Stimulated activated naive CD8-positive, alpha-beta T cell treated with anti-CD3 and anti-CD28 coated beads, Interleukin-15, amount 100 ng/mL, for 72 hours (primary cell): Measurements from ENCODE around the gene TBC1D1.

Experiments
- ATAC-seq: fragments of 150-1000 bp; cut with Tn5 transposase; 2 replicates; pipeline ENCODE4 v1.10.0; 2021; ENCODE audit warnings: mild to moderate bottlenecking, moderate library complexity
- DNase-seq, 2 donors: peaks; one replicate each; pipeline ENCODE4 v3.0.0; 2021 to 2022
- H3K27ac Mint-ChIP-seq, 2 donors: one replicate each; pipeline ENCODE4 v1.8.0; 2022; ENCODE audit warnings: mild to moderate bottlenecking in 2 of 2, mixed read lengths in 2 of 2, moderate library complexity in 2 of 2
- H3K27me3 Mint-ChIP-seq: one replicate; pipeline ENCODE4 v1.8.0; 2022; ENCODE audit warnings: mixed read lengths
- H3K4me1 Mint-ChIP-seq: one replicate; pipeline ENCODE4 v1.8.0; 2022; ENCODE audit warnings: mild to moderate bottlenecking, mixed read lengths
- H3K4me3 Mint-ChIP-seq, 2 donors: one replicate each; pipeline ENCODE4 v1.8.0; 2022; ENCODE audit warnings: mild to moderate bottlenecking in 2 of 2, mixed read lengths in 2 of 2, moderate library complexity in 1 of 2
- H3K9me3 Mint-ChIP-seq, 2 donors: one replicate each; pipeline ENCODE4 v1.8.0; 2022; ENCODE audit warnings: mixed read lengths in 2 of 2

Gene TBC1D1

GRCh38 chr4:38122060-38122459 is 231.2 kb downstream of the TBC1D1 start:
- H3K27ac Mint-ChIP-seq = peak overlapping the region in 1 of 2 donors; percentile 85
- no peak overlapping the region for H3K4me3 Mint-ChIP-seq

GRCh38 chr4:38123555-38123954 is 232.7 kb downstream of the TBC1D1 start:
- no peaks in the 10 kb centered on the region for H3K27me3 Mint-ChIP-seq
- ATAC-seq (no peak), DNase-seq (no peak)
- H3K27ac Mint-ChIP-seq = peak overlapping the region in 1 of 2 donors; percentile 19
- no peak overlapping the region for H3K4me3 Mint-ChIP-seq
- H3K4me1 Mint-ChIP-seq = peaks cover 33% of the 10 kb centered on the region
- H3K9me3 Mint-ChIP-seq = no peaks in the 10 kb centered on the region

More at GRCh38 chr4:38122060-38122459, 231.2 kb downstream of the TBC1D1 start:
- H3K4me1 Mint-ChIP-seq = peaks cover 21% of the 10 kb centered on the region
- no peak for ATAC-seq
- DNase-seq = no peak
- H3K27me3 Mint-ChIP-seq = no peaks in the 10 kb centered on the region
- no peaks in the 10 kb centered on the region for H3K9me3 Mint-ChIP-seq

- Mint-ChIP-seq H3K4me3 (no peak overlapping the region), H3K27me3 (no peaks in the 10 kb centered on the region), H3K4me1 (peaks cover 47% of the 10 kb centered on the region), H3K9me3 (no peaks in the 10 kb centered on the region), H3K27ac (no peak overlapping the region)
- no peak for ATAC-seq
- DNase-seq = no peak
Measured at GRCh38 chr4:38124961-38125360, 234.1 kb downstream of the TBC1D1 start.

- H3K9me3 Mint-ChIP-seq = no peaks in the 10 kb centered on the region
- no peak for ATAC-seq
- no peak overlapping the region for H3K27ac Mint-ChIP-seq
- H3K4me3 Mint-ChIP-seq = no peak overlapping the region
- no peaks in the 10 kb centered on the region for H3K27me3 Mint-ChIP-seq
- H3K4me1 Mint-ChIP-seq = peaks cover 56% of the 10 kb centered on the region
- no peak for DNase-seq
Measured at GRCh38 chr4:38125816-38126215, 234.9 kb downstream of the TBC1D1 start.

GRCh38 chr4:38128478-38129459 is 237.9 kb downstream of the TBC1D1 start:
- H3K4me1 Mint-ChIP-seq = peaks cover 70% of the 10 kb centered on the region
- peak overlapping the region; percentile 62 to 67 for H3K4me3 Mint-ChIP-seq
- H3K27ac Mint-ChIP-seq = peak overlapping the region; percentile 89 to 96
- ATAC-seq (peak; percentile 84), DNase-seq (peak; percentile 79 to 89)
- H3K27me3 Mint-ChIP-seq = no peaks in the 10 kb centered on the region
- no peaks in the 10 kb centered on the region for H3K9me3 Mint-ChIP-seq

GRCh38 chr4:38129460-38130227 is 238.8 kb downstream of the TBC1D1 start:
- no peak for ATAC-seq
- Mint-ChIP-seq H3K4me3 (peak overlapping the region; percentile 61 to 67), H3K9me3 (no peaks in the 10 kb centered on the region), H3K4me1 (peaks cover 66% of the 10 kb centered on the region), H3K27ac (peak overlapping the region; percentile 89 to 96), H3K27me3 (no peaks in the 10 kb centered on the region)
- no peak for DNase-seq

GRCh38 chr4:38130884-38131283 is 240.0 kb downstream of the TBC1D1 start:
- Mint-ChIP-seq H3K4me1 (peaks cover 66% of the 10 kb centered on the region), H3K27me3 (no peaks in the 10 kb centered on the region), H3K27ac (peak overlapping the region in 1 of 2 donors; percentile 99), H3K4me3 (peak overlapping the region in 1 of 2 donors; percentile 81), H3K9me3 (no peaks in the 10 kb centered on the region)
- no peak for DNase-seq
- ATAC-seq = no peak

- no peaks in the 10 kb centered on the region for H3K9me3 Mint-ChIP-seq
- peak; percentile 75 to 88 for DNase-seq
- H3K4me3 Mint-ChIP-seq = peak overlapping the region; percentile 71 to 81
- peak overlapping the region; percentile 93 to 99 for H3K27ac Mint-ChIP-seq
- H3K27me3 Mint-ChIP-seq = no peaks in the 10 kb centered on the region
- H3K4me1 Mint-ChIP-seq = peaks cover 66% of the 10 kb centered on the region
- ATAC-seq = peak; percentile 69
Measured at GRCh38 chr4:38131371-38132091, 240.6 kb downstream of the TBC1D1 start.

GRCh38 chr4:38132107-38132673 is 241.3 kb downstream of the TBC1D1 start:
- ATAC-seq (peak; percentile 67), DNase-seq (peak; percentile 75 to 84)
- Mint-ChIP-seq H3K27me3 (no peaks in the 10 kb centered on the region), H3K4me3 (peak overlapping the region; percentile 71 to 81), H3K27ac (peak overlapping the region; percentile 93 to 99), H3K4me1 (peaks cover 66% of the 10 kb centered on the region), H3K9me3 (no peaks in the 10 kb centered on the region)

- Mint-ChIP-seq H3K4me3 (no peak overlapping the region), H3K27me3 (no peaks in the 10 kb centered on the region), H3K9me3 (no peaks in the 10 kb centered on the region), H3K4me1 (peaks cover 59% of the 10 kb centered on the region), H3K27ac (peak overlapping the region in 1 of 2 donors; percentile 99)
- DNase-seq (no peak), ATAC-seq (no peak)
Measured at GRCh38 chr4:38132843-38133662, 242.2 kb downstream of the TBC1D1 start.

- peak overlapping the region in 1 of 2 donors; percentile 34 for H3K27ac Mint-ChIP-seq
- H3K4me3 Mint-ChIP-seq = no peak overlapping the region
- no peak for ATAC-seq
Measured at GRCh38 chr4:38133711-38134480, 243.0 kb downstream of the TBC1D1 start.

GRCh38 chr4:38135201-38135600 is 244.3 kb downstream of the TBC1D1 start:
- Mint-ChIP-seq H3K27me3 (no peaks in the 10 kb centered on the region), H3K9me3 (no peaks in the 10 kb centered on the region), H3K4me3 (no peak overlapping the region), H3K27ac (no peak overlapping the region), H3K4me1 (peaks cover 43% of the 10 kb centered on the region)
- ATAC-seq (no peak), DNase-seq (no peak)

More at GRCh38 chr4:38133711-38134480, 243.0 kb downstream of the TBC1D1 start:
- Mint-ChIP-seq H3K9me3 (no peaks in the 10 kb centered on the region), H3K4me1 (peaks cover 56% of the 10 kb centered on the region), H3K27me3 (no peaks in the 10 kb centered on the region)
- DNase-seq = no peak

GRCh38 chr4:38136604-38137003 is 245.7 kb downstream of the TBC1D1 start:
- H3K9me3 Mint-ChIP-seq = no peaks in the 10 kb centered on the region
- no peaks in the 10 kb centered on the region for H3K27me3 Mint-ChIP-seq
- peak overlapping the region in 1 of 2 donors; percentile 44 for H3K27ac Mint-ChIP-seq
- ATAC-seq (no peak), DNase-seq (no peak)
- H3K4me3 Mint-ChIP-seq = no peak overlapping the region
- peaks cover 29% of the 10 kb centered on the region for H3K4me1 Mint-ChIP-seq

GRCh38 chr4:38137080-38137479 is 246.2 kb downstream of the TBC1D1 start:
- no peak overlapping the region for H3K4me3 Mint-ChIP-seq
- ATAC-seq = no peak
- peaks cover 25% of the 10 kb centered on the region for H3K4me1 Mint-ChIP-seq
- H3K27me3 Mint-ChIP-seq = no peaks in the 10 kb centered on the region
- no peak overlapping the region for H3K27ac Mint-ChIP-seq
- no peaks in the 10 kb centered on the region for H3K9me3 Mint-ChIP-seq
- DNase-seq = no peak
